B cell (primary cell): Measurements from ENCODE around the gene LRRC26. TPM values are rescaled to one million over a fixed set of nuclear protein-coding genes. Genes with fewer than 3 reads are reported as not detected.

ENCODE experiments used
- ATAC-seq: fragments of 200-7000 bp; cut with Tn5 transposase; one replicate; pipeline ENCODE4 v1.10.0; 2021; ENCODE audit warnings: low read depth, mild to moderate bottlenecking, moderate number of reproducible peaks, moderate library complexity
- CTCF ChIA-PET: fragments of 350-600 bp; sonication (Branson Sonifier 250); formaldehyde crosslinking; loops from one replicate; lab custom pipeline; 2021; ENCODE audit warnings: antibody characterized with exemption, inconsistent platforms; lab: Charles Lee
- POLR2A ChIA-PET: fragments of 350-600 bp; sonication (Branson Sonifier 250); formaldehyde crosslinking; loops from one replicate; lab custom pipeline; 2021; ENCODE audit warnings: antibody characterized with exemption; lab: Charles Lee
- DNase-seq: peaks from one replicate; pipeline ENCODE4 v3.0.0; 2013
- H2AFZ ChIP-seq: 2 replicates; pipeline ENCODE4 v1.6.1; 2012; ENCODE audit warnings: mild to moderate bottlenecking, low read depth, low read length; ENCODE audit not compliant: insufficient read depth, poor library complexity, severe bottlenecking
- H3K27ac ChIP-seq, 2 donors: 1 replicate in 1 of 2; 2 replicates in 1 of 2; pipeline ENCODE4 v1.5.1; 2012 to 2013; ENCODE audit warnings: low read length in 2 of 2, mild to moderate bottlenecking in 2 of 2, moderate library complexity in 1 of 2
- H3K27me3 ChIP-seq, 4 experiments: fragments of 200-600 bp in 1 of 4; sonication (generic) in 1 of 4; replicated peaks in 1 of 4; 1 replicate in 2 of 4; 2 replicates in 2 of 4; pipeline versions ENCODE4 v1.6.1 to v1.7.0; 2013 to 2016; ENCODE audit warnings: low read length in 3 of 4, mild to moderate bottlenecking in 2 of 4, mixed read lengths in 1 of 4, moderate library complexity in 1 of 4; ENCODE audit not compliant: insufficient read depth in 4 of 4, control insufficient read depth in 3 of 4; ENCODE audit errors: control extremely low read depth in 1 of 4
- H3K36me3 ChIP-seq, 2 experiments: replicated peaks in 1 of 2; 1 replicate in 1 of 2; 2 replicates in 1 of 2; pipeline versions ENCODE4 v1.6.1 to v1.7.1; 2013; ENCODE audit warnings: low read length in 1 of 2; ENCODE audit not compliant: insufficient read depth in 2 of 2, control insufficient read depth in 1 of 2; ENCODE audit errors: control extremely low read depth in 1 of 2, extremely low read depth in 1 of 2
- H3K4me1 ChIP-seq, 2 donors: fragments of 200-600 bp in 1 of 2; sonication (generic) in 1 of 2; 1 replicate in 1 of 2; 2 replicates in 1 of 2; pipeline versions ENCODE4 v1.5.1 to v1.6.1; 2013 to 2017; ENCODE audit warnings: low read length in 2 of 2; ENCODE audit not compliant: control insufficient read depth in 2 of 2, insufficient read depth in 2 of 2
- H3K4me2 ChIP-seq: replicated peaks from 2 replicates; pipeline ENCODE3; 2012; ENCODE audit warnings: mild to moderate bottlenecking, low read depth, low read length; ENCODE audit not compliant: poor library complexity, severe bottlenecking
- H3K4me3 ChIP-seq, 5 experiments: fragments of 200-600 bp in 1 of 5; sonication (generic) in 1 of 5; 1 replicate in 3 of 5; 2 replicates in 2 of 5; pipeline versions ENCODE4 v1.5.1 to v1.7.0; 2011 to 2016; ENCODE audit warnings: low read length in 4 of 5, mild to moderate bottlenecking in 4 of 5, low read depth in 2 of 5, control low read depth in 1 of 5, moderate library complexity in 1 of 5; ENCODE audit not compliant: insufficient read depth in 1 of 5; ENCODE audit errors: control extremely low read depth in 1 of 5, extremely low read depth in 1 of 5
- H3K79me2 ChIP-seq: fragments of 200-600 bp; sonication (generic); one replicate; pipeline ENCODE4 v1.6.0; 2016; ENCODE audit warnings: low read length; ENCODE audit not compliant: control insufficient read depth, insufficient read depth
- H3K9ac ChIP-seq: fragments of 200-600 bp; sonication (generic); 2 replicates; pipeline ENCODE4 v1.6.1; 2017; ENCODE audit warnings: mild to moderate bottlenecking, low read length, moderate library complexity
- H3K9me3 ChIP-seq, 3 donors: one replicate each; pipeline versions ENCODE4 v1.6.1 to v1.7.1; 2013; ENCODE audit warnings: low read length in 2 of 3; ENCODE audit not compliant: control insufficient read depth in 2 of 3, insufficient read depth in 1 of 3; ENCODE audit errors: control extremely low read depth in 1 of 3
- H4K20me1 ChIP-seq: 2 replicates; pipeline ENCODE4 v1.6.0; 2012; ENCODE audit warnings: mild to moderate bottlenecking, low read length; ENCODE audit not compliant: insufficient read depth, control insufficient read depth, poor library complexity, severe bottlenecking
- H3K27ac Mint-ChIP-seq: one replicate; pipeline ENCODE4 v1.8.0; 2021; ENCODE audit warnings: mixed read lengths
- H3K27me3 Mint-ChIP-seq: one replicate; pipeline ENCODE4 v1.8.0; 2021; ENCODE audit warnings: mixed read lengths
- H3K4me1 Mint-ChIP-seq: one replicate; pipeline ENCODE4 v1.8.0; 2021; ENCODE audit warnings: mixed read lengths
- H3K4me3 Mint-ChIP-seq: one replicate; pipeline ENCODE4 v1.8.0; 2021; ENCODE audit warnings: mixed read lengths
- H3K9me3 Mint-ChIP-seq: one replicate; pipeline ENCODE4 v1.8.0; 2022; ENCODE audit warnings: mixed read lengths; ENCODE audit not compliant: insufficient read depth
- EZH2 ChIP-seq: IDR thresholded peaks from 2 replicates; pipeline ENCODE4 v1.6.1; 2012; ENCODE audit warnings: borderline replicate concordance, low read depth, mild to moderate bottlenecking, moderate library complexity, low read length; ENCODE audit not compliant: insufficient read depth, poor library complexity, severe bottlenecking
- WGBS: methylation state at CpG from one replicate; pipeline ENCODE4 v1.1.5; 2013; ENCODE audit warnings: missing lambda C conversion rate; ENCODE audit not compliant: insufficient coverage; 5-methylcytosine and 5-hydroxymethylcytosine counted together
- intact Hi-C: fragments of 100-400 bp; cut with micrococcal nuclease; formaldehyde crosslinking; loops from one replicate; pipeline ENCODE4 v1.10.0; 2022
- polyA plus RNA-seq: library from polyadenylated mRNA; depleted of rRNA; stranded (reverse); fragments of >200 nt; gene quantifications from 2 replicates; pipeline ENCODE4 v1.2.3, GENCODE V29; 2012
- total RNA-seq, 2 donors: library from RNA; stranded (reverse); fragments of 120-200 nt in 1 of 2; gene quantifications; 1 replicate in 1 of 2; 2 replicates in 1 of 2; pipeline versions ENCODE4 v1.2.3 to v1.2.4, GENCODE V29; 2013 to 2022
- TF ChIP-seq, protein P1 (sequence below): fragments of 200-600 bp; IDR thresholded peaks from one replicate; pipeline ENCODE4 v1.8.0; 2022; ENCODE audit warnings: antibody characterized with exemption, mild to moderate bottlenecking

Gene LRRC26
- total and polyA plus RNA-seq, 2 donors (not counting 1 experiment from before 2014, with no cell fraction given): not detected

DNA sequence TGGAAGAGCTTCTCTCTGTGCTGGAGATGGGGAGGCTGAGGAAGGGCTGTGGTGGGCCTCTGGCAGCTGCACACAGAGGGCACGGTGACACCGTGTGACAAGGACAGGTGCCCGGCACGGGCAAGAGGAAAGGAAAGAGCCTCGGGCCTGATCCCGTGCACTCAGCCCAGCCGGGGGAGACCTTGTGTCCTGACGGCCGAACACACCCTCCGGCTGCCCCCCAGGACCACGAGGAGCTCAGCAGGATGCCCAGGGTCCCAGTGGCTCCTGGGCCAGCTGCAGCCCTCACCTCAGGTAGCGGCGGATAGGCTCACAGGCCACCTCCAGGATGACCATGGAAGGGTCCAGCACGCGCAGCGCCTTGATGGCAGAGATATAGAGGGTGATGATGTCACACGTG lies 13.0 kb upstream of the LRRC26 start:
- TF ChIP-seq, protein P1, sequence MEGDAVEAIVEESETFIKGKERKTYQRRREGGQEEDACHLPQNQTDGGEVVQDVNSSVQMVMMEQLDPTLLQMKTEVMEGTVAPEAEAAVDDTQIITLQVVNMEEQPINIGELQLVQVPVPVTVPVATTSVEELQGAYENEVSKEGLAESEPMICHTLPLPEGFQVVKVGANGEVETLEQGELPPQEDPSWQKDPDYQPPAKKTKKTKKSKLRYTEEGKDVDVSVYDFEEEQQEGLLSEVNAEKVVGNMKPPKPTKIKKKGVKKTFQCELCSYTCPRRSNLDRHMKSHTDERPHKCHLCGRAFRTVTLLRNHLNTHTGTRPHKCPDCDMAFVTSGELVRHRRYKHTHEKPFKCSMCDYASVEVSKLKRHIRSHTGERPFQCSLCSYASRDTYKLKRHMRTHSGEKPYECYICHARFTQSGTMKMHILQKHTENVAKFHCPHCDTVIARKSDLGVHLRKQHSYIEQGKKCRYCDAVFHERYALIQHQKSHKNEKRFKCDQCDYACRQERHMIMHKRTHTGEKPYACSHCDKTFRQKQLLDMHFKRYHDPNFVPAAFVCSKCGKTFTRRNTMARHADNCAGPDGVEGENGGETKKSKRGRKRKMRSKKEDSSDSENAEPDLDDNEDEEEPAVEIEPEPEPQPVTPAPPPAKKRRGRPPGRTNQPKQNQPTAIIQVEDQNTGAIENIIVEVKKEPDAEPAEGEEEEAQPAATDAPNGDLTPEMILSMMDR: no peak
- ATAC-seq (no peak), DNase-seq (no peak)
- H3K4me2 ChIP-seq: no peak overlapping the region
- H3K4me1 Mint-ChIP-seq: peaks cover 17% of the 10 kb centered on the region
- intact Hi-C loops: no loop called here
- peaks cover 56% of the 10 kb centered on the region for H4K20me1 ChIP-seq
- H3K36me3 ChIP-seq: peaks cover 0 to 72% of the 10 kb centered on the region in 2 experiments
- 97% methylated on average over 17 of the region's 17 CpGs for WGBS
- H3K27ac Mint-ChIP-seq: no peak overlapping the region
- H3K27me3 Mint-ChIP-seq: no peaks in the 10 kb centered on the region
- no peak overlapping the region for H3K27ac ChIP-seq
- H3K9me3 Mint-ChIP-seq: no peaks in the 10 kb centered on the region
- peaks cover 16 to 19% of the 10 kb centered on the region in 2 donors for H3K4me1 ChIP-seq
- no peak overlapping the region for H3K4me3 ChIP-seq
- H3K27me3 ChIP-seq: no peaks in the 10 kb centered on the region
- peaks cover 36% of the 10 kb centered on the region for H3K79me2 ChIP-seq
- ChIA-PET POLR2A (no interaction called here), CTCF (no interaction called here)
- no peaks in the 10 kb centered on the region for H3K9me3 ChIP-seq
- no peak overlapping the region for H3K9ac ChIP-seq
- H3K4me3 Mint-ChIP-seq: no peak overlapping the region
- no peak overlapping the region for H2AFZ ChIP-seq

DNA sequence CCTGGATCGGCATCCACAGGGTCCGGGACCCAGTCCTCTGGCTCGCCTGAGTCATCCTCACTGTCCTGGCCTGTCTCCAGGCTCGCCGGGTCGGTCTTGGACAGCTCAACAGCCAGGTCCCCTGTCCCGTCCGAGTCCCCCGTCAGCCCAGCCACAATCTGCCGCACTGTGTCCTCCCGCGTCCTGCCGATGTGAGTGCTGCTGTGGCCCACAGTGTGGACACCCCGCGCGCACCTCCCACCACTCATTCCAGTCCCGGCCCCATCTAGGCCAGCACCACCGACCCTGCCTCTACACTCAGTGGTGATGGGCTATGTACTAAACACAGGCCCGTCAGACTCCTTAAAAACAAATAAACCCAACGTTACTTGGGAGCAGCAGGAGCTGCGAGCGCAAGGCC lies 11.8 kb upstream of the LRRC26 start:
- Mint-ChIP-seq H3K4me3 (no peak overlapping the region), H3K27me3 (no peaks in the 10 kb centered on the region), H3K4me1 (peaks cover 6% of the 10 kb centered on the region), H3K27ac (no peak overlapping the region), H3K9me3 (no peaks in the 10 kb centered on the region)
- 97% methylated on average over 21 of the region's 22 CpGs for WGBS
- no peak for TF ChIP-seq EZH2
- TF ChIP-seq, protein P1: no peak
- CTCF ChIA-PET: interaction anchor here (1.2 kb wide), 1 partner anchor 120 kb away, joined by 3 read pairs; the partner anchor contains the start of gene NRARP
- ATAC-seq: no peak
- intact Hi-C loops: no loop called here
- H3K4me3 ChIP-seq: no peak overlapping the region
- no peak for DNase-seq
- peaks cover 25% of the 10 kb centered on the region for H3K79me2 ChIP-seq
- no peak overlapping the region for H3K9ac ChIP-seq
- no peak overlapping the region for H2AFZ ChIP-seq
- H3K27ac ChIP-seq: no peak overlapping the region
- no peak overlapping the region for H3K4me2 ChIP-seq
- H4K20me1 ChIP-seq: peaks cover 56% of the 10 kb centered on the region
- H3K4me1 ChIP-seq: peaks cover 4 to 8% of the 10 kb centered on the region in 2 donors
- peaks cover 0 to 74% of the 10 kb centered on the region in 2 experiments for H3K36me3 ChIP-seq
- no peaks in the 10 kb centered on the region for H3K9me3 ChIP-seq
- H3K27me3 ChIP-seq: no peaks in the 10 kb centered on the region
- POLR2A ChIA-PET: no interaction called here
